Measurements from ENCODE around the gene JAZF1. TPM values are rescaled to one million over a fixed set of nuclear protein-coding genes. Genes with fewer than 3 reads are reported as not detected.

The JAZF1 gene
- polyA plus RNA-seq, 3 donors: 12.1 to 18.1 (median 17.2) TPM

- H3K4me1 Mint-ChIP-seq: peaks cover 21% of the 10 kb centered on the region
- no peaks in the 10 kb centered on the region for H3K9me3 ChIP-seq (replicated peaks in 1 of 2; ENCODE audit: control insufficient read depth in 1 of 2, insufficient read depth in 1 of 2, low read length in 2 of 2)
- no peak for TF ChIP-seq CTCF (IDR thresholded peaks at IDR 0.05)
- H2AFZ ChIP-seq (ENCODE audit: insufficient read depth, low read depth, low read length, poor library complexity, severe bottlenecking): no peak overlapping the region
- H3K79me2 ChIP-seq (ENCODE audit: insufficient read depth, low read length): no peaks in the 10 kb centered on the region
- H4K20me1 ChIP-seq (ENCODE audit: insufficient read depth, low read length): peaks cover 94% of the 10 kb centered on the region
- H3K4me3 ChIP-seq (replicated peaks in 1 of 3; ENCODE audit: low read depth in 2 of 3, low read length in 3 of 3): no peak overlapping the region
- H3K27ac ChIP-seq (ENCODE audit: low read depth in 1 of 2, low read length in 2 of 2): no peak overlapping the region
- H3K36me3 ChIP-seq (replicated peaks in 1 of 2; ENCODE audit: control insufficient read depth in 1 of 2, insufficient read depth in 2 of 2, low read length in 2 of 2): peaks cover 0 to 12% of the 10 kb centered on the region in 2 donors
- 77% methylated on average over 9 of the region's 12 CpGs for WGBS (ENCODE audit: insufficient coverage)
- no peak overlapping the region for H3K9ac ChIP-seq (ENCODE audit: insufficient read depth, low read length, poor library complexity, severe bottlenecking)
- peaks cover 3 to 9% of the 10 kb centered on the region in 2 donors for H3K4me1 ChIP-seq (ENCODE audit: control insufficient read depth in 1 of 2, insufficient read depth in 2 of 2, low read length in 2 of 2)
- no peak overlapping the region for H3K4me3 Mint-ChIP-seq
- no peak overlapping the region for H3K27ac Mint-ChIP-seq
- intact Hi-C loops (cut with micrococcal nuclease): no loop called here
- DNase-seq: no peak
- peaks cover 16 to 32% of the 10 kb centered on the region in 2 donors for H3K36me3 Mint-ChIP-seq
- peaks cover 0 to 1% (median 0%) of the 10 kb centered on the region in 3 donors for H3K27me3 Mint-ChIP-seq (ENCODE audit: low read depth in 3 of 3)
- H3K4me2 ChIP-seq (replicated peaks; ENCODE audit: extremely low read depth, low read length, poor library complexity, severe bottlenecking): no peak overlapping the region
- peaks cover 0 to 2% (median 0%) of the 10 kb centered on the region in 7 donors for H3K9me3 Mint-ChIP-seq
- no peaks in the 10 kb centered on the region for H3K27me3 ChIP-seq (ENCODE audit: control insufficient read depth in 2 of 2, insufficient read depth in 2 of 2, low read length in 2 of 2)
Measured at GRCh38 chr7:27971171-27971812, 209.3 kb downstream of the JAZF1 start.

- WGBS (ENCODE audit: insufficient coverage): no CpG with 5 or more reads among the region's 4 CpGs
Measured at GRCh38 chr7:27970350-27970749, 210.2 kb downstream of the JAZF1 start.

More at GRCh38 chr7:27970350-27970749, 210.2 kb downstream of the JAZF1 start:
- no peak overlapping the region for H3K4me3 ChIP-seq (replicated peaks in 1 of 3; ENCODE audit: low read depth in 2 of 3, low read length in 3 of 3)
- no peak overlapping the region for H3K27ac ChIP-seq (ENCODE audit: low read depth in 1 of 2, low read length in 2 of 2)
- intact Hi-C loops (cut with micrococcal nuclease): no loop called here
- peak overlapping the region in 1 of 7 donors; percentile 12 for H3K27ac Mint-ChIP-seq
- H3K9me3 ChIP-seq (replicated peaks in 1 of 2; ENCODE audit: control insufficient read depth in 1 of 2, insufficient read depth in 1 of 2, low read length in 2 of 2): no peaks in the 10 kb centered on the region
- H3K27me3 ChIP-seq (ENCODE audit: control insufficient read depth in 2 of 2, insufficient read depth in 2 of 2, low read length in 2 of 2): no peaks in the 10 kb centered on the region
- no peak overlapping the region for H2AFZ ChIP-seq (ENCODE audit: insufficient read depth, low read depth, low read length, poor library complexity, severe bottlenecking)
- peaks cover 0 to 12% of the 10 kb centered on the region in 2 donors for H3K36me3 ChIP-seq (replicated peaks in 1 of 2; ENCODE audit: control insufficient read depth in 1 of 2, insufficient read depth in 2 of 2, low read length in 2 of 2)
- peaks cover 95% of the 10 kb centered on the region for H4K20me1 ChIP-seq (ENCODE audit: insufficient read depth, low read length)
- H3K4me1 ChIP-seq (ENCODE audit: control insufficient read depth in 1 of 2, insufficient read depth in 2 of 2, low read length in 2 of 2): peaks cover 8 to 11% of the 10 kb centered on the region in 2 donors
- H3K9me3 Mint-ChIP-seq: peaks cover 0 to 2% (median 0%) of the 10 kb centered on the region in 7 donors
- no peaks in the 10 kb centered on the region for H3K79me2 ChIP-seq (ENCODE audit: insufficient read depth, low read length)
- TF ChIP-seq CTCF (IDR thresholded peaks at IDR 0.05): no peak
- peaks cover 0 to 1% (median 0%) of the 10 kb centered on the region in 3 donors for H3K27me3 Mint-ChIP-seq (ENCODE audit: low read depth in 3 of 3)
- peaks cover 16 to 32% of the 10 kb centered on the region in 2 donors for H3K36me3 Mint-ChIP-seq
- H3K9ac ChIP-seq (ENCODE audit: insufficient read depth, low read length, poor library complexity, severe bottlenecking): no peak overlapping the region
- peaks cover 26% of the 10 kb centered on the region for H3K4me1 Mint-ChIP-seq
- no peak overlapping the region for H3K4me3 Mint-ChIP-seq
- DNase-seq: no peak
- H3K4me2 ChIP-seq (replicated peaks; ENCODE audit: extremely low read depth, low read length, poor library complexity, severe bottlenecking): no peak overlapping the region
